MCF 10A (cell line): ENCODE data around the gene MED20. TPM values are rescaled to one million over a fixed set of nuclear protein-coding genes. Genes with fewer than 3 reads are reported as not detected.

Source experiments
- BruUV-seq: library from RNA; stranded (reverse); fragments of 400-500 nt; replicated peaks from 2 replicates; lab custom pipeline; 2021; lab: Mats Ljungman, UMichigan
- CTCF ChIA-PET: fragments of 300-600 bp; sonication (Branson Sonifier 250); formaldehyde crosslinking; extraction: SDS; loops from one replicate; lab custom pipeline; 2021; ENCODE audit warnings: antibody characterized with exemption, inconsistent platforms; lab: Yijun Ruan, JAX
- POLR2A ChIA-PET: fragments of 300-600, 350-650 bp; sonication (Branson Sonifier 250); formaldehyde crosslinking; extraction: SDS; loops from one replicate; lab custom pipeline; 2020; ENCODE audit warnings: antibody characterized with exemption, inconsistent platforms; lab: Yijun Ruan, JAX
- DNase-seq: peaks from one replicate; pipeline ENCODE4 v3.0.0-alpha.2; 2018; ENCODE audit not compliant: unreplicated experiment
- H3K27ac Mint-ChIP-seq: one replicate; pipeline ENCODE4 v1.8.0; 2022; ENCODE audit warnings: mild to moderate bottlenecking, low read depth, mixed read lengths; ENCODE audit not compliant: unreplicated experiment
- H3K27me3 Mint-ChIP-seq: one replicate; pipeline ENCODE4 v1.8.0; 2022; ENCODE audit warnings: mixed read lengths; ENCODE audit not compliant: insufficient read depth, unreplicated experiment
- H3K36me3 Mint-ChIP-seq: one replicate; pipeline ENCODE4 v1.8.0; 2022; ENCODE audit warnings: mild to moderate bottlenecking, moderate library complexity, mixed read lengths; ENCODE audit not compliant: insufficient read depth, unreplicated experiment
- H3K4me1 Mint-ChIP-seq: one replicate; pipeline ENCODE4 v1.8.0; 2022; ENCODE audit warnings: mixed read lengths; ENCODE audit not compliant: insufficient read depth, unreplicated experiment
- H3K4me3 Mint-ChIP-seq: one replicate; pipeline ENCODE4 v1.8.0; 2022; ENCODE audit warnings: mild to moderate bottlenecking, moderate library complexity, mixed read lengths; ENCODE audit not compliant: unreplicated experiment
- H3K9me3 Mint-ChIP-seq: one replicate; pipeline ENCODE4 v1.8.0; 2022; ENCODE audit warnings: mixed read lengths; ENCODE audit not compliant: unreplicated experiment
- intact Hi-C: fragments of 100-400 bp; cut with micrococcal nuclease; formaldehyde crosslinking; loops from 2 replicates; pipeline ENCODE4 v1.14.1; 2022
- total RNA-seq: library from RNA; stranded (reverse); gene quantifications from 2 replicates; pipeline ENCODE4 v1.2.3, GENCODE V29; 2022
- TF ChIP-seq, protein P1 (sequence below): fragments of 200-600 bp; IDR thresholded peaks from one replicate; pipeline ENCODE4 v1.8.0; 2022; ENCODE audit warnings: antibody characterized with exemption, mild to moderate bottlenecking; ENCODE audit not compliant: unreplicated experiment

Gene MED20
- total RNA-seq, 1 experiment from 2014 or later, result 27.6 TPM

DNA sequence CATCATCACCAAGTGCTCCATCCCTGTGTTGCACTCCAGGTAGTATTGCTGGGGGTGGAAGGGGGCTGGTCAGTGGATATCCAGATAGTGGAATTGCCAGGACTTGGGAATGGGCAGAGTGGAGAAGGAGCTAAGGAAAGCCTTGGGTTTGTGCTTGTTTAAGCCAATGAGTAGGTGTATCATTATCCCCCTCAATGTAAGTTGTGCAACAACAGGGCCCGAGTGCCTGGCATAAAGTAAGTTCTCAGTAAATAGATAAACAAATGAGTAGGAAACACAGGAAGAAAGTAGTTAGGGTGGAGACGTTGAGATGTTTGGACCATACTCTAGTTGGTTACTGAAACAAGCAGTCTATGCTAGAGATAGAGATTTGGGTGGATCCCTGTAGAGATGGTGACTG lies 10.9 kb upstream of the MED20 start:
- ChIA-PET POLR2A (interaction anchor here (14.4 kb wide), 1 partner anchor 9 kb away, joined by 157 read pairs; the partner anchor contains the start of genes BYSL and MED20), CTCF (interaction anchor here (0.7 to 9.3 kb wide), 2 partner anchors 9 to 90 kb away, joined by 3 to 74 read pairs; partner anchors contain the start of genes BYSL and MED20)
- intact Hi-C loops, result no loop called here
- Mint-ChIP-seq H3K27me3 (no peaks in the 10 kb centered on the region), H3K36me3 (peaks cover 95% of the 10 kb centered on the region), H3K9me3 (no peaks in the 10 kb centered on the region), H3K27ac (no peak overlapping the region), H3K4me3 (no peak overlapping the region), H3K4me1 (peaks cover 9% of the 10 kb centered on the region)
- TF ChIP-seq, protein P1, sequence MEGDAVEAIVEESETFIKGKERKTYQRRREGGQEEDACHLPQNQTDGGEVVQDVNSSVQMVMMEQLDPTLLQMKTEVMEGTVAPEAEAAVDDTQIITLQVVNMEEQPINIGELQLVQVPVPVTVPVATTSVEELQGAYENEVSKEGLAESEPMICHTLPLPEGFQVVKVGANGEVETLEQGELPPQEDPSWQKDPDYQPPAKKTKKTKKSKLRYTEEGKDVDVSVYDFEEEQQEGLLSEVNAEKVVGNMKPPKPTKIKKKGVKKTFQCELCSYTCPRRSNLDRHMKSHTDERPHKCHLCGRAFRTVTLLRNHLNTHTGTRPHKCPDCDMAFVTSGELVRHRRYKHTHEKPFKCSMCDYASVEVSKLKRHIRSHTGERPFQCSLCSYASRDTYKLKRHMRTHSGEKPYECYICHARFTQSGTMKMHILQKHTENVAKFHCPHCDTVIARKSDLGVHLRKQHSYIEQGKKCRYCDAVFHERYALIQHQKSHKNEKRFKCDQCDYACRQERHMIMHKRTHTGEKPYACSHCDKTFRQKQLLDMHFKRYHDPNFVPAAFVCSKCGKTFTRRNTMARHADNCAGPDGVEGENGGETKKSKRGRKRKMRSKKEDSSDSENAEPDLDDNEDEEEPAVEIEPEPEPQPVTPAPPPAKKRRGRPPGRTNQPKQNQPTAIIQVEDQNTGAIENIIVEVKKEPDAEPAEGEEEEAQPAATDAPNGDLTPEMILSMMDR, result no peak
- no peak for DNase-seq
- BruUV-seq, result no TSS peak

DNA sequence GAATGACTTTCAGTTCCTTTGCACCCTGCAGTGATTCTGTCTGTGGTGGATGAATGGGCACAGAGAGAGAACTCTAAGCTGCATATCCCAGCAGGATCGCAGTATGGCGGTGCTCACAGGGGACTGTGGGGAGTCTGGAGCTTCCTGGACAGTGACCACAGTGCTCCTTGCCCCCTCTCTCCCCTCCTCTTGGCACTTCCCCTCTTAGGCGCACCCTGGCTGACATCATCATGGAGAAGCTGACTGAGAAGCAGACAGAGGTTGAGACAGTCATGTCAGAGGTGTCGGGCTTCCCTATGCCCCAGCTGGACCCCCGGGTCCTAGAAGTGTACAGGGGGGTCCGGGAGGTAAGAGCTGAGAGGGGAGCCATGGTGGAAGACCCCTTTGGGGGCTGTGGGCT lies 9.0 kb upstream of the MED20 start:
- no peaks in the 10 kb centered on the region for H3K9me3 Mint-ChIP-seq
- H3K4me1 Mint-ChIP-seq, result peaks cover 2% of the 10 kb centered on the region
- no peak overlapping the region for H3K27ac Mint-ChIP-seq
- no peak overlapping the region for H3K4me3 Mint-ChIP-seq
- intact Hi-C loops, result no loop called here
- ChIA-PET POLR2A (interaction anchor here (0.6 to 14.4 kb wide), 5 partner anchors 7 to 121 kb away, joined by 3 to 157 read pairs (median 4); partner anchors contain the start of genes BYSL, MED20 and TAF8), CTCF (interaction anchor here (0.9 to 2.3 kb wide), 6 partner anchors 9 to 145 kb away, joined by 3 to 16 read pairs (median 4); partner anchors contain the start of genes BYSL and MED20)
- no TSS peak for BruUV-seq
- DNase-seq, result no peak
- peaks cover 88% of the 10 kb centered on the region for H3K36me3 Mint-ChIP-seq
- TF ChIP-seq, protein P1, result no peak
- H3K27me3 Mint-ChIP-seq, result no peaks in the 10 kb centered on the region

DNA sequence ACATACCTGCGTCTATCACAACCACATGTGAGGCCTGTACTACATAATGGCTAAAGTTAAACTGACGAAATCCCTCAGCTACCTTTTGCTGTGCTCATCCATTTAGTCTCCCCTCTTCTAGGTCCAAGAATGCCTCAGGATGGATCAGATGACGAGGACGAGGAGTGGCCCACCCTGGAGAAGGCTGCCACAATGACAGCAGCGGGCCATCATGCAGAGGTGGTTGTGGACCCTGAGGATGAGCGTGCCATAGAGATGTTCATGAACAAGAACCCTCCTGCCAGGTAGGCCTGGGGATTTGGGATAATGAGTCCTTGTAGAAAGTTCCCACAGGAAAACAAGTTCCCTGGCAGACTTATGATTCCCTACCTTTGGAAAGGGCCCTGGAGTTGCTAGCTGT lies 6.3 kb upstream of the MED20 start:
- no peak overlapping the region for H3K27ac Mint-ChIP-seq
- POLR2A ChIA-PET, result interaction anchor here (0.7 kb wide), 1 partner anchor 17 kb away, joined by 3 read pairs; no protein-coding TSS in a partner anchor
- no peaks in the 10 kb centered on the region for H3K27me3 Mint-ChIP-seq
- CTCF ChIA-PET, result interaction anchor here (0.6 to 1.1 kb wide), 5 partner anchors 9 to 14 kb away, joined by 3 to 6 read pairs (median 3); no protein-coding TSS in a partner anchor
- TF ChIP-seq, protein P1, result no peak
- H3K4me1 Mint-ChIP-seq, result peaks cover 25% of the 10 kb centered on the region
- no peak for DNase-seq
- H3K9me3 Mint-ChIP-seq, result no peaks in the 10 kb centered on the region
- no peak overlapping the region for H3K4me3 Mint-ChIP-seq
- intact Hi-C loops, result no loop called here
- no TSS peak for BruUV-seq
- H3K36me3 Mint-ChIP-seq, result peaks cover 81% of the 10 kb centered on the region

GRCh38 chr6:41922154-41922553 lies 1.2 kb upstream of the MED20 start:
- intact Hi-C loops, result loop anchor here (5.0 kb wide), 1 partner anchor 120 kb away; no protein-coding TSS in a partner anchor
- no peaks in the 10 kb centered on the region for H3K9me3 Mint-ChIP-seq
- POLR2A ChIA-PET, result interaction anchor here (0.8 to 5.4 kb wide), 10 partner anchors 8 to 189 kb away, joined by 3 to 157 read pairs (median 21); partner anchors contain the start of genes CCND3, TAF8, TOMM6 and USP49
- BruUV-seq, result no TSS peak
- peaks cover 41% of the 10 kb centered on the region for H3K4me1 Mint-ChIP-seq
- no peak for DNase-seq
- H3K4me3 Mint-ChIP-seq, result peak overlapping the region; percentile 99
- H3K36me3 Mint-ChIP-seq, result peaks cover 53% of the 10 kb centered on the region
- CTCF ChIA-PET, result interaction anchor here (0.6 to 5.2 kb wide), 15 partner anchors 8 to 577 kb away, joined by 3 to 74 read pairs (median 5); partner anchors contain the start of genes CCND3 and TOMM6
- H3K27me3 Mint-ChIP-seq, result no peaks in the 10 kb centered on the region
- TF ChIP-seq, protein P1, result no peak
- H3K27ac Mint-ChIP-seq, result peak overlapping the region; percentile 100
